Transverse colon (tissue), 3 donors: ENCODE measurements around the gene PES1.

Source experiments
- EP300 ChIP-seq: sonication (generic); formaldehyde crosslinking; IDR thresholded peaks from one replicate; pipeline ENCODE4 v1.6.1; 2017; ENCODE audit warnings: antibody characterized with exemption, low read depth
- TF ChIP-seq, protein P1 (sequence below), 5 experiments: fragments of 200-600 bp in 3 of 5; fragments of 450-650 bp in 2 of 5; sonication (generic) in 3 of 5; IDR thresholded peaks; 1 replicate in 2 of 5; 2 replicates in 3 of 5; pipeline ENCODE4 v1.5.1; 2016 to 2017; ENCODE audit warnings: antibody characterized with exemption in 5 of 5, inconsistent platforms in 3 of 5, mild to moderate bottlenecking in 2 of 5, moderate library complexity in 1 of 5

- TF ChIP-seq, protein P1, sequence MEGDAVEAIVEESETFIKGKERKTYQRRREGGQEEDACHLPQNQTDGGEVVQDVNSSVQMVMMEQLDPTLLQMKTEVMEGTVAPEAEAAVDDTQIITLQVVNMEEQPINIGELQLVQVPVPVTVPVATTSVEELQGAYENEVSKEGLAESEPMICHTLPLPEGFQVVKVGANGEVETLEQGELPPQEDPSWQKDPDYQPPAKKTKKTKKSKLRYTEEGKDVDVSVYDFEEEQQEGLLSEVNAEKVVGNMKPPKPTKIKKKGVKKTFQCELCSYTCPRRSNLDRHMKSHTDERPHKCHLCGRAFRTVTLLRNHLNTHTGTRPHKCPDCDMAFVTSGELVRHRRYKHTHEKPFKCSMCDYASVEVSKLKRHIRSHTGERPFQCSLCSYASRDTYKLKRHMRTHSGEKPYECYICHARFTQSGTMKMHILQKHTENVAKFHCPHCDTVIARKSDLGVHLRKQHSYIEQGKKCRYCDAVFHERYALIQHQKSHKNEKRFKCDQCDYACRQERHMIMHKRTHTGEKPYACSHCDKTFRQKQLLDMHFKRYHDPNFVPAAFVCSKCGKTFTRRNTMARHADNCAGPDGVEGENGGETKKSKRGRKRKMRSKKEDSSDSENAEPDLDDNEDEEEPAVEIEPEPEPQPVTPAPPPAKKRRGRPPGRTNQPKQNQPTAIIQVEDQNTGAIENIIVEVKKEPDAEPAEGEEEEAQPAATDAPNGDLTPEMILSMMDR (IDR thresholded peaks at IDR 0.05), result no peak
- no peak for TF ChIP-seq EP300
Observed at GRCh38 chr22:30561402-30562189, 30.1 kb downstream of the PES1 start.
